ENCODE results near the gene BMP10. TPM values are rescaled to one million over a fixed set of nuclear protein-coding genes. Genes with fewer than 3 reads are reported as not detected.

BMP10 gene
- total and polyA plus RNA-seq, 2 of the 8 experiments (the other 6 are each of a cell fraction or from before 2014, with no cell fraction given): not detected

DNA sequence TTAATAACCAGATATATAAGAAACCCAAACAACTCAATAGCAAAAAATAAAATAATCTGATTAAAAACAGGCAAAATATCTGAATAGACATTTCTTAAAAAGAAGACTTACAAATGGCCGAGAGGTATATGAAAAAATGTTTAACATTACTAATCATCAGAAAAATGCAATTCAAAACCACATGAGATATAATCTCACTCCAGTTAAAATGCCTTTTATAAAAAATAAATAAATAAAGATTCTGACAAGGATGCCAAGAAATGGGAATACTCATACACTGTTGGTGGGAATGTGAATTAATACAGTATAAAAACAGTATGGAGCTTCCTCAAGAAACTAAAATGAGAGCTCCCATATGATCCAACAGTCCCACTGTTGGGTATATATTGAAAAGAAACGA, 33.9 kb upstream of the BMP10 start:
- Histone ChIP-seq H2BK120ac (replicated peaks; ENCODE audit: low read depth, low read length) (no peak overlapping the region), H2BK12ac (ENCODE audit: low read depth, low read length) (no peak overlapping the region), H2AK5ac (ENCODE audit: low read depth, low read length) (no peak overlapping the region), H3K4ac (replicated peaks; ENCODE audit: insufficient read length, low read depth, low read length) (no peak overlapping the region), H3K56ac (replicated peaks; ENCODE audit: insufficient read length, low read depth, low read length) (no peak overlapping the region), H4K5ac (ENCODE audit: insufficient read length, low read depth, low read length) (no peak overlapping the region), H2BK15ac (ENCODE audit: low read length) (no peak overlapping the region), H3K79me1 (ENCODE audit: low read depth, low read length) (no peaks in the 10 kb centered on the region), H3K27me3 (replicated peaks in 1 of 4; ENCODE audit: control insufficient read depth in 3 of 4, extremely low read depth in 1 of 4, insufficient read depth in 3 of 4, low read length in 3 of 4) (no peaks in the 10 kb centered on the region), H3K79me2 (ENCODE audit: control insufficient read depth in 1 of 2, insufficient read depth in 2 of 2, low read length in 2 of 2) (no peaks in the 10 kb centered on the region), H4K8ac (ENCODE audit: extremely low read depth, insufficient read depth, low read length) (no peak overlapping the region), H3K36me3 (ENCODE audit: control insufficient read depth in 2 of 4, insufficient read depth in 4 of 4, low read length in 3 of 4) (no peaks in the 10 kb centered on the region), H3K9ac (replicated peaks in 1 of 4; ENCODE audit: extremely low read depth in 1 of 4, low read depth in 3 of 4, low read length in 3 of 4) (no peak overlapping the region), H4K20me1 (replicated peaks in 1 of 2; ENCODE audit: control insufficient read depth in 1 of 2, insufficient read depth in 2 of 2, low read length in 2 of 2) (no peaks in the 10 kb centered on the region), H2BK5ac (ENCODE audit: low read depth, low read length) (no peak overlapping the region), H3K4me3 (ENCODE audit: extremely low read depth in 1 of 4, insufficient read depth in 2 of 4, low read depth in 3 of 4, low read length in 4 of 4) (no peak overlapping the region), H3K4me1 (replicated peaks in 1 of 4; ENCODE audit: control insufficient read depth in 3 of 4, insufficient read depth in 4 of 4, low read length in 3 of 4) (peaks cover 0 to 3% (median 1%) of the 10 kb centered on the region in 4 experiments; a peak in 2 of 7 replicates), H3K27ac (ENCODE audit: low read depth, low read length) (no peak overlapping the region), H3K23ac (ENCODE audit: insufficient read length) (no peak overlapping the region), H4K91ac (replicated peaks; ENCODE audit: insufficient read length, low read length) (no peak overlapping the region), H3K14ac (ENCODE audit: insufficient read length) (no peak overlapping the region), H3K4me2 (ENCODE audit: insufficient read depth in 1 of 2, low read depth in 2 of 2, low read length in 2 of 2) (no peak overlapping the region), H3K18ac (ENCODE audit: extremely low read depth, low read length) (no peak overlapping the region), H2AFZ (ENCODE audit: low read length) (no peak overlapping the region), H2BK20ac (ENCODE audit: low read length) (no peak overlapping the region), H3K23me2 (ENCODE audit: low read depth, low read length) (no peaks in the 10 kb centered on the region), H3K9me3 (ENCODE audit: insufficient read depth in 2 of 2, low read depth in 1 of 2, low read length in 1 of 2) (0 out of 4 replicates have a peak, but pooled peaks cover 0 to 4% of the 10 kb centered on the region in 2 experiments)
- ChIA-PET POLR2A (ENCODE audit: partially characterized antibody) (no interaction called here), CTCF (ENCODE audit: partially characterized antibody) (no interaction called here)
- no peak for DNase-seq (ENCODE audit: low read depth in 1 of 2, low spot score in 2 of 2)
- TF ChIP-seq SUZ12 (IDR thresholded peaks at IDR 0.05; ENCODE audit: low read length) (no peak), POLR2A (IDR thresholded peaks at IDR 0.05; ENCODE audit: control extremely low read depth in 1 of 2, low read depth in 2 of 2, low read length in 2 of 2) (no peak), NANOG (IDR thresholded peaks at IDR 0.05; ENCODE audit: insufficient read depth, low read depth, low read length, poor library complexity, severe bottlenecking) (no peak), SP2 (IDR thresholded peaks at IDR 0.05; ENCODE audit: low read length) (no peak)
- no peak for FAIRE-seq
- 87% methylated on average over 2 of the region's 2 CpGs; no CpG with 5 or more reads in 1 of the 2 experiments for WGBS, 2 experiments (ENCODE audit: extremely low coverage in 1 of 2, insufficient coverage in 1 of 2, insufficient read length in 1 of 2, insufficient replicate concordance in 2 of 2, low coverage in 1 of 2, low lambda C conversion rate in 2 of 2, missing lambda C conversion rate in 1 of 2)
